CD14-positive monocyte (primary cell): ENCODE data around the gene STARD13. TPM values are rescaled to one million over a fixed set of nuclear protein-coding genes. Genes with fewer than 3 reads are reported as not detected.

ENCODE experiments used
- DNase-seq, 3 donors: peaks; one replicate each; pipeline ENCODE4 v3.0.0-alpha.2; 2011 to 2022
- H2AFZ ChIP-seq: 2 replicates; pipeline ENCODE4 v1.6.0; 2012; ENCODE audit warnings: mild to moderate bottlenecking, low read depth, low read length, inconsistent platforms; ENCODE audit not compliant: insufficient read depth, poor library complexity, severe bottlenecking
- H3K27ac ChIP-seq, 2 donors: 1 replicate in 1 of 2; 2 replicates in 1 of 2; pipeline ENCODE4 v1.5.1; 2012 to 2013; ENCODE audit warnings: low read length in 2 of 2, control low read depth in 1 of 2, inconsistent platforms in 1 of 2, low read depth in 1 of 2, mild to moderate bottlenecking in 1 of 2
- H3K27me3 ChIP-seq, 2 donors: one replicate each; pipeline versions ENCODE4 v1.6.0 to v1.6.1; 2011 to 2013; ENCODE audit warnings: low read length in 2 of 2; ENCODE audit not compliant: control insufficient read depth in 2 of 2, insufficient read depth in 2 of 2
- H3K36me3 ChIP-seq, 2 donors: replicated peaks in 1 of 2; 1 replicate in 1 of 2; 2 replicates in 1 of 2; pipeline versions ENCODE4 v1.5.1 to v1.6.1; 2012 to 2013; ENCODE audit warnings: low read length in 2 of 2, control low read depth in 1 of 2, inconsistent platforms in 1 of 2, mild to moderate bottlenecking in 1 of 2; ENCODE audit not compliant: insufficient read depth in 2 of 2, control insufficient read depth in 1 of 2
- H3K4me1 ChIP-seq, 2 donors: 1 replicate in 1 of 2; 2 replicates in 1 of 2; pipeline versions ENCODE4 v1.5.1 to v1.6.1; 2012 to 2013; ENCODE audit warnings: low read length in 2 of 2, control low read depth in 1 of 2, inconsistent platforms in 1 of 2, mild to moderate bottlenecking in 1 of 2, moderate library complexity in 1 of 2; ENCODE audit not compliant: insufficient read depth in 2 of 2, control insufficient read depth in 1 of 2
- H3K4me2 ChIP-seq: replicated peaks from 2 replicates; pipeline ENCODE3; 2012; ENCODE audit warnings: low read length, moderate library complexity, mild to moderate bottlenecking; ENCODE audit not compliant: poor library complexity, severe bottlenecking; ENCODE audit errors: extremely low read depth
- H3K4me3 ChIP-seq, 3 experiments: fragments of 200-600 bp in 1 of 3; sonication (generic) in 1 of 3; replicated peaks in 1 of 3; 1 replicate in 2 of 3; 2 replicates in 1 of 3; pipeline ENCODE4 v1.5.1; 2011 to 2013; ENCODE audit warnings: low read length in 3 of 3, mild to moderate bottlenecking in 3 of 3, control low read depth in 2 of 3, low read depth in 2 of 3, inconsistent platforms in 1 of 3, moderate library complexity in 1 of 3
- H3K79me2 ChIP-seq: 2 replicates; pipeline ENCODE4 v1.6.0; 2012; ENCODE audit warnings: mild to moderate bottlenecking, control low read depth, inconsistent platforms, low read length, moderate library complexity; ENCODE audit not compliant: insufficient read depth
- H3K9ac ChIP-seq: 2 replicates; pipeline ENCODE4 v1.6.0; 2017; ENCODE audit warnings: low read length, mild to moderate bottlenecking; ENCODE audit not compliant: insufficient read depth, poor library complexity, severe bottlenecking
- H3K9me3 ChIP-seq, 2 donors: replicated peaks in 1 of 2; 1 replicate in 1 of 2; 2 replicates in 1 of 2; pipeline versions ENCODE4 v1.5.1 to v1.6.1; 2012 to 2013; ENCODE audit warnings: low read length in 2 of 2, control low read depth in 1 of 2; ENCODE audit not compliant: control insufficient read depth in 1 of 2, insufficient read depth in 1 of 2
- H4K20me1 ChIP-seq: 2 replicates; pipeline ENCODE4 v1.6.0; 2012; ENCODE audit warnings: mild to moderate bottlenecking, low read length, control low read depth, moderate library complexity; ENCODE audit not compliant: insufficient read depth
- H3K27ac Mint-ChIP-seq, 7 donors: one replicate each; pipeline ENCODE4 v1.8.0; 2020; ENCODE audit warnings: mild to moderate bottlenecking in 7 of 7, mixed read lengths in 7 of 7, moderate library complexity in 6 of 7, inconsistent platforms in 2 of 7
- H3K27me3 Mint-ChIP-seq, 3 donors: one replicate each; pipeline ENCODE4 v1.8.0; 2021 to 2022; ENCODE audit warnings: low read depth in 3 of 3, mild to moderate bottlenecking in 3 of 3, mixed read lengths in 3 of 3, moderate library complexity in 3 of 3, inconsistent platforms in 1 of 3
- H3K36me3 Mint-ChIP-seq, 2 donors: one replicate each; pipeline ENCODE4 v1.8.0; 2020; ENCODE audit warnings: mixed read lengths in 2 of 2, inconsistent platforms in 1 of 2, mild to moderate bottlenecking in 1 of 2
- H3K4me1 Mint-ChIP-seq: one replicate; pipeline ENCODE4 v1.8.0; 2020; ENCODE audit warnings: mild to moderate bottlenecking, mixed read lengths
- H3K4me3 Mint-ChIP-seq, 2 donors: one replicate each; pipeline ENCODE4 v1.8.0; 2020; ENCODE audit warnings: mild to moderate bottlenecking in 2 of 2, mixed read lengths in 2 of 2, moderate library complexity in 1 of 2
- H3K9me3 Mint-ChIP-seq, 7 donors: one replicate each; pipeline ENCODE4 v1.8.0; 2020 to 2022; ENCODE audit warnings: mixed read lengths in 7 of 7, mild to moderate bottlenecking in 6 of 7, moderate library complexity in 6 of 7, inconsistent platforms in 2 of 7
- WGBS: methylation state at CpG from one replicate; pipeline ENCODE4 v1.1.5; 2013; ENCODE audit warnings: missing lambda C conversion rate; ENCODE audit not compliant: insufficient coverage; 5-methylcytosine and 5-hydroxymethylcytosine counted together
- intact Hi-C, 2 donors: fragments of 100-400 bp; cut with micrococcal nuclease; formaldehyde crosslinking; loops; one replicate each; pipeline versions ENCODE4 v1.15.0 to v1.15.1; 2023
- polyA plus RNA-seq, 3 donors: library from polyadenylated mRNA; depleted of rRNA in 1 of 3; unstranded in 2 of 3; stranded (reverse) in 1 of 3; fragments of 300-500 nt in 2 of 3; fragments of >200 nt in 1 of 3; fragmentation: Illumina TruSeq in 2 of 3; gene quantifications; 1 replicate in 2 of 3; 2 replicates in 1 of 3; pipeline ENCODE4 v1.2.3, GENCODE V29; 2012 to 2021
- TF ChIP-seq, protein P1 (sequence below): fragments of 200-600 bp; IDR thresholded peaks from one replicate; pipeline ENCODE4 v1.8.0; 2022; ENCODE audit warnings: antibody characterized with exemption, mild to moderate bottlenecking

Gene STARD13
- polyA plus RNA-seq, 3 donors: 0.37 to 0.69 (median 0.60) TPM

DNA sequence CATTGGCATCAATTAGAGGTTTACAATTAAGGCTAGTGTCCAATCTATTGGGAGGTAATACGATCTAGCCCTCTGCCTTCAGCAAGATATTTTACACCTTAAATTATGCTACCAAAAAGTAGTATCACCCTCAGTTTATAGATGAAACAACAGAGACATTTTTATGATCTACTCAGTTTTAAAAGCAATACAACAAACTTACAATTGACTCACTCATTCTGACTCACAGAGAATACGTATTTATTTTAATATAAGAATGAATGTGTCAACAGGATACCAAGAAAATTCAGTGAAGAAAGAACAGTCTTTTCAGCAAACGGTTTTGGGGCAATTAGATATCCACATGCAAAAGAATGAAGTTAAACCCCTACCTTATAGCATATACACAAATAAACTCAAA lies 32.5 kb upstream of the STARD13 start:
- Mint-ChIP-seq H3K36me3 (no peaks in the 10 kb centered on the region), H3K4me1 (no peaks in the 10 kb centered on the region), H3K27ac (no peak overlapping the region), H3K9me3 (peaks cover 0 to 10% (median 4%) of the 10 kb centered on the region in 7 donors), H3K4me3 (no peak overlapping the region), H3K27me3 (no peaks in the 10 kb centered on the region)
- no peaks in the 10 kb centered on the region for H4K20me1 ChIP-seq
- no peak overlapping the region for H3K27ac ChIP-seq
- H3K79me2 ChIP-seq: no peaks in the 10 kb centered on the region
- no peaks in the 10 kb centered on the region for H3K27me3 ChIP-seq
- no peaks in the 10 kb centered on the region for H3K4me1 ChIP-seq
- no peak for DNase-seq
- intact Hi-C loops: no loop called here
- TF ChIP-seq, protein P1, sequence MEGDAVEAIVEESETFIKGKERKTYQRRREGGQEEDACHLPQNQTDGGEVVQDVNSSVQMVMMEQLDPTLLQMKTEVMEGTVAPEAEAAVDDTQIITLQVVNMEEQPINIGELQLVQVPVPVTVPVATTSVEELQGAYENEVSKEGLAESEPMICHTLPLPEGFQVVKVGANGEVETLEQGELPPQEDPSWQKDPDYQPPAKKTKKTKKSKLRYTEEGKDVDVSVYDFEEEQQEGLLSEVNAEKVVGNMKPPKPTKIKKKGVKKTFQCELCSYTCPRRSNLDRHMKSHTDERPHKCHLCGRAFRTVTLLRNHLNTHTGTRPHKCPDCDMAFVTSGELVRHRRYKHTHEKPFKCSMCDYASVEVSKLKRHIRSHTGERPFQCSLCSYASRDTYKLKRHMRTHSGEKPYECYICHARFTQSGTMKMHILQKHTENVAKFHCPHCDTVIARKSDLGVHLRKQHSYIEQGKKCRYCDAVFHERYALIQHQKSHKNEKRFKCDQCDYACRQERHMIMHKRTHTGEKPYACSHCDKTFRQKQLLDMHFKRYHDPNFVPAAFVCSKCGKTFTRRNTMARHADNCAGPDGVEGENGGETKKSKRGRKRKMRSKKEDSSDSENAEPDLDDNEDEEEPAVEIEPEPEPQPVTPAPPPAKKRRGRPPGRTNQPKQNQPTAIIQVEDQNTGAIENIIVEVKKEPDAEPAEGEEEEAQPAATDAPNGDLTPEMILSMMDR: no peak
- no CpG with 5 or more reads among the region's 3 CpGs for WGBS
- H3K36me3 ChIP-seq: no peaks in the 10 kb centered on the region
- no peak overlapping the region for H2AFZ ChIP-seq
- H3K4me3 ChIP-seq: no peak overlapping the region
- H3K4me2 ChIP-seq: no peak overlapping the region
- no peaks in the 10 kb centered on the region for H3K9me3 ChIP-seq
- no peak overlapping the region for H3K9ac ChIP-seq

DNA sequence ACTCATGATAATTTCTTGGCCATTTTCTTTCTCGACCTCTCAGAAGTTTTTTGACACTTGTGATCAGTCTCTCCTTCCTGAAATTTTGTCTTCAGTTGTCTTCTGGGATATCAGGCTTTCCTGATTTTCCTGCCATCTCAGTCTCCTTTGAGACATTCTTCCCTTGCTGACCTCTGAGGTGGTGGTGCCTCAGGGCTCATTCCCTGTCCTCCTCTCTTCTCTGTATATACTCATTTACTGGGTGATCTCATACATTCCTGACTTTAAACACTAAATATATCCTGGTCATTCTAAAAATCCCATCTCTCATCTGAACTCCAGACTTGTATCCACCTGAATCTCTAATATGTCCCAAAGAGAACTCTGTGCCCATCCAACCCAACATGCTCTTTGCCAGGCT lies 31.3 kb upstream of the STARD13 start:
- no peak overlapping the region for H3K27ac ChIP-seq
- intact Hi-C loops: no loop called here
- no peak overlapping the region for H3K27ac Mint-ChIP-seq
- H3K27me3 ChIP-seq: no peaks in the 10 kb centered on the region
- H3K4me3 Mint-ChIP-seq: no peak overlapping the region
- no peaks in the 10 kb centered on the region for H4K20me1 ChIP-seq
- no peak overlapping the region for H3K4me3 ChIP-seq
- no peak overlapping the region for H3K4me2 ChIP-seq
- no peaks in the 10 kb centered on the region for H3K4me1 ChIP-seq
- H2AFZ ChIP-seq: no peak overlapping the region
- H3K9ac ChIP-seq: no peak overlapping the region
- no peak for DNase-seq
- peaks cover 0 to 10% (median 4%) of the 10 kb centered on the region in 7 donors for H3K9me3 Mint-ChIP-seq
- WGBS: no CpG with 5 or more reads among the region's 1 CpG
- no peaks in the 10 kb centered on the region for H3K27me3 Mint-ChIP-seq
- H3K4me1 Mint-ChIP-seq: no peaks in the 10 kb centered on the region
- H3K79me2 ChIP-seq: no peaks in the 10 kb centered on the region
- TF ChIP-seq, protein P1: no peak
- no peaks in the 10 kb centered on the region for H3K36me3 ChIP-seq
- no peaks in the 10 kb centered on the region for H3K9me3 ChIP-seq
- no peaks in the 10 kb centered on the region for H3K36me3 Mint-ChIP-seq
